Testis (tissue), 3 donors: ENCODE measurements around the gene PTPN3. TPM values are rescaled to one million over a fixed set of nuclear protein-coding genes. Genes with fewer than 3 reads are reported as not detected.

Source experiments
- DNase-seq: peaks from one replicate; pipeline ENCODE4 v3.0.0-alpha.2; 2019
- H3K27ac ChIP-seq, 2 donors: fragments of 200-600 bp; sonication (generic); one replicate each; pipeline ENCODE4 v1.5.1; 2019
- H3K27me3 ChIP-seq: fragments of 200-600 bp; sonication (generic); one replicate; pipeline ENCODE4 v1.5.1; 2019
- H3K36me3 ChIP-seq: fragments of 200-600 bp; sonication (generic); one replicate; pipeline ENCODE4 v1.5.1; 2017; ENCODE audit warnings: low read depth; ENCODE audit errors: missing control alignments
- H3K4me1 ChIP-seq: fragments of 200-600 bp; sonication (generic); one replicate; pipeline ENCODE4 v1.5.1; 2019
- H3K4me3 ChIP-seq, 2 donors: fragments of 200-600 bp; sonication (generic); one replicate each; pipeline ENCODE4 v1.5.1; 2017 to 2019
- H3K9me3 ChIP-seq: fragments of 200-600 bp; sonication (generic); one replicate; pipeline ENCODE4 v1.5.1; 2017
- POLR2A ChIP-seq: fragments of 450-650 bp; IDR thresholded peaks from one replicate; pipeline ENCODE4 v1.6.1; 2017; ENCODE audit warnings: antibody characterized with exemption, mild to moderate bottlenecking, moderate library complexity
- WGBS, 2 donors: methylation state at CpG; one replicate each; pipeline ENCODE4 v1.1.5; 2018; 5-methylcytosine and 5-hydroxymethylcytosine counted together
- intact Hi-C: fragments of 100-400 bp; cut with DNase I; formaldehyde crosslinking; loops from one replicate; pipeline ENCODE4 v1.15.1; 2023; ENCODE audit warnings: low total_unique reads
- polyA plus RNA-seq: library from polyadenylated mRNA; stranded (reverse); fragments of 350-450 nt; fragmentation: Illumina TruSeq; extraction: RNeasy Lipid Tissue Mini Kit (QIAGEN cat#74804); gene quantifications from one replicate; pipeline ENCODE4 v1.2.3, GENCODE V29; 2014; ENCODE audit warnings: low read depth, low replicate concordance; ENCODE audit not compliant: insufficient read depth
- total RNA-seq, 2 donors: library from RNA; depleted of rRNA; stranded (reverse); fragments of >200 nt; gene quantifications; one replicate each; pipeline ENCODE4 v1.2.3, GENCODE V29; 2016
- TF ChIP-seq, protein P1 (sequence below), 3 experiments: fragments of 450-650 bp in 2 of 3; fragments of 200-600 bp in 1 of 3; sonication (generic) in 1 of 3; IDR thresholded peaks; one replicate each; pipeline ENCODE4 v1.5.1; 2016 to 2019; ENCODE audit warnings: antibody characterized with exemption in 3 of 3, mild to moderate bottlenecking in 2 of 3, moderate library complexity in 1 of 3

Gene PTPN3
- total and polyA plus RNA-seq, 3 donors from 2014 or later = 6.6 to 8.1 (median 7.0) TPM

DNA sequence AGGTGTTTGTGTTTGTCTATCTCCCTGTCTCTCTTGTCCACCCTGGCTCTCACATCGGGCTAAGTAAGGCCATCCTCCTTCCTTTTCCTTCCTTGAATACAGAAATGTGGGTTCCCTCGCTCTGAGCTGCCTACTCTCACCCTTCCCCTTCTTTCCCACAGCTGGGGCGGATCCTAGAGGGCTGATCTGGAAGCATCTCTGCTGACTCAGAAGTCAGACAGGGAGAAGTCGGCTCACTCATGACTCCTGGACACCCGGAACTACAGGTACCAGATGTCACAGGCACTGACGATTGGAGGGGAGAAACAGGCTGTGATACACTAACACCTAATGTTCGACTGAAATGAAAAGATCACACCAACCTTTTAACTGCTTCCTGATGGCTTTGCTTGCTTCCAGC lies 41.3 kb downstream of the PTPN3 start:
- DNase-seq = no peak
- intact Hi-C loops = no loop called here
- 83 to 97% methylated on average over 7 of the region's 7 CpGs for WGBS, 2 donors
- Histone ChIP-seq H3K36me3 (no peaks in the 10 kb centered on the region), H3K9me3 (no peaks in the 10 kb centered on the region), H3K27ac (no peak overlapping the region), H3K27me3 (no peaks in the 10 kb centered on the region), H3K4me3 (no peak overlapping the region), H3K4me1 (no peaks in the 10 kb centered on the region)
- TF ChIP-seq, protein P1, sequence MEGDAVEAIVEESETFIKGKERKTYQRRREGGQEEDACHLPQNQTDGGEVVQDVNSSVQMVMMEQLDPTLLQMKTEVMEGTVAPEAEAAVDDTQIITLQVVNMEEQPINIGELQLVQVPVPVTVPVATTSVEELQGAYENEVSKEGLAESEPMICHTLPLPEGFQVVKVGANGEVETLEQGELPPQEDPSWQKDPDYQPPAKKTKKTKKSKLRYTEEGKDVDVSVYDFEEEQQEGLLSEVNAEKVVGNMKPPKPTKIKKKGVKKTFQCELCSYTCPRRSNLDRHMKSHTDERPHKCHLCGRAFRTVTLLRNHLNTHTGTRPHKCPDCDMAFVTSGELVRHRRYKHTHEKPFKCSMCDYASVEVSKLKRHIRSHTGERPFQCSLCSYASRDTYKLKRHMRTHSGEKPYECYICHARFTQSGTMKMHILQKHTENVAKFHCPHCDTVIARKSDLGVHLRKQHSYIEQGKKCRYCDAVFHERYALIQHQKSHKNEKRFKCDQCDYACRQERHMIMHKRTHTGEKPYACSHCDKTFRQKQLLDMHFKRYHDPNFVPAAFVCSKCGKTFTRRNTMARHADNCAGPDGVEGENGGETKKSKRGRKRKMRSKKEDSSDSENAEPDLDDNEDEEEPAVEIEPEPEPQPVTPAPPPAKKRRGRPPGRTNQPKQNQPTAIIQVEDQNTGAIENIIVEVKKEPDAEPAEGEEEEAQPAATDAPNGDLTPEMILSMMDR (IDR thresholded peaks at IDR 0.05) = no peak
- no peak for TF ChIP-seq POLR2A

DNA sequence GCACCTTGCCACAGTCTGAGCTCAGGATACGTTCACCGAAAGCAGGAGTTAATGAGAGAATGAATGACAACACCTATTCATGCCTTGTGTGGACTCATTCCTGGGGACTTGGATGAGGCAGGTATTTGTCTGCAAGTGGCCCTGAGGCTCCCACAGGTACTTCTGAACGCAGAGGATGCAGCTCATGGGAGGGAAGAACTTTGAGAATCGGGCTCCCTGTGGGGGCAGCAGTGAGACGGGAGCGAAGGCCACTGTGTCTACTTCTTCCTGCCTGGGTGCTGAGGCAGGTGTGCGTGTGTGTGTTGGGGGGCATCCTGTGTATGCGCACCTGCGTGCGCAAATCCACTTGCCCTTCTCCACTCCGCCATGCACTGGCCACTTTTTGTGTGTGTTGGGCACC lies 42.2 kb downstream of the PTPN3 start:
- Histone ChIP-seq H3K9me3 (no peaks in the 10 kb centered on the region), H3K27me3 (no peaks in the 10 kb centered on the region), H3K36me3 (no peaks in the 10 kb centered on the region), H3K27ac (no peak overlapping the region), H3K4me3 (no peak overlapping the region), H3K4me1 (no peaks in the 10 kb centered on the region)
- intact Hi-C loops = no loop called here
- 87 to 88% methylated on average over 10 to 11 of the region's 11 CpGs for WGBS, 2 donors
- no peak for DNase-seq
- no peak for TF ChIP-seq POLR2A
- TF ChIP-seq, protein P1 (IDR thresholded peaks at IDR 0.05) = no peak

DNA sequence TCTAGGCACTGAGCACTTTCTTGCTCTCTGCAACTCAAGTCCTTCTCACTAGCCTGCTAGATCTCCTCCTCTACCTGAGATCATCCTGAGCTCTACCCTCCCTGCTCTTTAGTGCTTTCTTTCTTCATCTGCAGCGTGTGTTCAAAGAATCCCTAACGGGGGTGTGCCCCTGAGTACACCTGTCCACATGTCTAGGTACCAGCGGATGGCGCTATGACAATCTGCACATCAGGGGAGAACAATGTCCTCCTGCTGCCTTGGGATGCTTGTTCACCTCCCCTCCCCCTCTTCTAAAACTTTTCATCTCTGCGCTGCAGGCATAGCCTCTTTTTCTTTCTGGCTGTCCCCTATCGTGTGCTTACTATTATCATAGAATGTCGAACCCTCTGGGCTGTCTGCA lies 42.7 kb downstream of the PTPN3 start:
- no peaks in the 10 kb centered on the region for H3K9me3 ChIP-seq
- WGBS, 2 donors = 84 to 88% methylated on average over 7 of the region's 7 CpGs
- no peaks in the 10 kb centered on the region for H3K36me3 ChIP-seq
- TF ChIP-seq, protein P1 (IDR thresholded peaks at IDR 0.05) = no peak
- no peak overlapping the region for H3K27ac ChIP-seq
- H3K4me1 ChIP-seq = no peaks in the 10 kb centered on the region
- H3K27me3 ChIP-seq = no peaks in the 10 kb centered on the region
- no peak overlapping the region for H3K4me3 ChIP-seq
- intact Hi-C loops = no loop called here
- no peak for DNase-seq

DNA sequence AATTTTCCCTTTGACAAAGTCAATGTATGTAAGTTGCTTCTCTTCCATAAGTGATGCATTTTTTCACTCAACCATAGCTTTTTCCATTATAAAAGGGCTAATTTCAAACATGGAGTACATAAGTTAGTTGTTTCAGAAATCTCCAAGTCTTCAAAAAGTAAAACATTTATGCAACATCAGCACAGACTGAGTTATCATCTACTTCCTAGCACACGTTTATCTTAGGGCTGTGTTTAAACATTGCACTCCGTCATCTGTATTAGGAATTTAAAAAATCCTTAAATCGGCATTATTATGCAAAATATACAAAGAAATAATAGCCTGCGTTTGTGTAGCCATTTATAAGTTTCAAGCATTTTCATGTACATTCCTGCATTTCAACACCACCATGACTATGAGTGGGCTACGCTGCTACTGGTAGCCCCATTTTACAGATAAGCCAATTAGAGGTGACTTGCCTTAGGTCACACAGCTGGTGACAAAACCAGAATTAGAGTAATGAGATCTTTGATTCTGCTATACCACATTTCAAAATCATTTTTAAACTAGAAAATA lies 43.4 kb downstream of the PTPN3 start:
- WGBS, 2 donors = 78 to 82% methylated on average over 5 of the region's 5 CpGs
- Histone ChIP-seq H3K4me1 (no peaks in the 10 kb centered on the region), H3K4me3 (no peak overlapping the region), H3K27ac (no peak overlapping the region), H3K9me3 (no peaks in the 10 kb centered on the region), H3K36me3 (no peaks in the 10 kb centered on the region), H3K27me3 (no peaks in the 10 kb centered on the region)
- TF ChIP-seq, protein P1 (IDR thresholded peaks at IDR 0.05) = no peak
- no peak for TF ChIP-seq POLR2A
- intact Hi-C loops = no loop called here
- DNase-seq = no peak

DNA sequence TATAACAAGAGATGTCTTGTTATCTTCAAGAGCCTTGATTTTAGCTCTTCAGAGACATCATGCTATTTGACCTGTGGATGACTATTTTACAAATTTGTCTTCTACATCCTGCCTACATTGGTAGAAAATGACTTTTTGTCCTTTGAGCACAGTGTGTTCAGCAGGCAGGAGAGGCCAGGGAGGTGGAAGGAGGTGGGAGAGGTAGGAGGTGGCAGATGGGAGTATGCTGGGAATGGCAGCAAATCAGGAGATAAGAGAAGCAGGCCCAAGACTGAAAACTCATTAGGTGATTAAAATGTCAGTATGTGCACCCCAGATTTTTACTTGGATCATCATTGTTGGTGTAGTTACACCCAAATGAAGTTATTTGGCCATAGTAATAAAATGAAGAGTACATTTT lies 44.1 kb downstream of the PTPN3 start:
- no peak for DNase-seq
- no peak overlapping the region for H3K27ac ChIP-seq
- H3K27me3 ChIP-seq = no peaks in the 10 kb centered on the region
- H3K36me3 ChIP-seq = no peaks in the 10 kb centered on the region
- no peaks in the 10 kb centered on the region for H3K4me1 ChIP-seq
- intact Hi-C loops = no loop called here
- no peaks in the 10 kb centered on the region for H3K9me3 ChIP-seq
- no peak overlapping the region for H3K4me3 ChIP-seq
- TF ChIP-seq, protein P1 (IDR thresholded peaks at IDR 0.05) = no peak
- no peak for TF ChIP-seq POLR2A
